C4-2B (cell line): ENCODE data around the gene BRICD5.

ENCODE experiments used
- CTCF ChIP-seq: fragments of 450-650 bp; conservative IDR thresholded peaks from 2 replicates; pipeline ENCODE4 v1.5.1; 2017; ENCODE audit warnings: mild to moderate bottlenecking
- ZFX ChIP-seq: fragments of 450-650 bp; IDR thresholded peaks from 2 replicates; pipeline ENCODE4 v1.6.1; 2017

DNA sequence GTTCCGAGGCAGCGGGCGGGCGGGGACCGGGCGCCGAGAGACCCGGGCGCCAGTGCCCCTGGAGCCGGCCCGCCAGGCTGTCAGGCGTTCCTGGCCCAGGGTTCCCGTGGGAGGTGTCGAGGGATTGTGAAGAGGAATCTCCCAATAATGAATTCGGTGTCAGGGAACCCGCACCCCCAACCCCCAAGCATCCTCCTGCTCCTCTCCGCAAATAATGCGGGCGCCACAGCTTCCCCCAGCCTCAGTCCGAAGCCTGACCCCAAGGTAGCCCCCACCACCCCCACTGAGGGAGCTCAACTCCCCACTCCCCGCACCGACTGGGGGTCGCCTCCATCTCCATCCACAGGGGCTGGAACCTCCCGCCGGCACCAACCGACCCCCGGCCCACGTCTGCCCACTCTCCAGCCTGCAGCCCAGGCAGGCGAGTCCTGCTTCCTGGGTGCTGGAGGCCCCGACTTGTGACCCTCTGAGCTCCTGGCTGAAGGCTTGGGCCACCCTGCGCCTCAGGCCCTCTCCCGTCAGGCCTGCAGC lies 13.6 kb downstream of the BRICD5 start:
- no peak for TF ChIP-seq CTCF
- no peak for TF ChIP-seq ZFX
